Gastroesophageal sphincter (tissue), 4 donors: ENCODE measurements around the gene ASAP2. TPM values are rescaled to one million over a fixed set of nuclear protein-coding genes. Genes with fewer than 3 reads are reported as not detected.
"Not testable (repeated sequence)": the region's sequence is repeated elsewhere in the genome, so short reads cannot be mapped to it uniquely, and the experiment has no call there.

ENCODE experiments used
- ATAC-seq: fragments of 150-250 bp; one replicate; pipeline ENCODE4 v1.9.1; 2016; ENCODE audit warnings: mild to moderate bottlenecking, moderate library complexity
- H3K27ac ChIP-seq, 4 donors: fragments of 200-600 bp; sonication (generic) in 3 of 4; 1 replicate in 3 of 4; 2 replicates in 1 of 4; pipeline ENCODE4 v1.5.1; 2016 to 2019
- H3K27me3 ChIP-seq: fragments of 200-600 bp; sonication (generic); one replicate; pipeline ENCODE4 v1.5.1; 2019
- H3K36me3 ChIP-seq, 2 donors: fragments of 200-600 bp; sonication (generic); one replicate each; pipeline ENCODE4 v1.5.1; 2019; ENCODE audit warnings: control low read depth in 1 of 2
- H3K4me1 ChIP-seq, 3 donors: fragments of 200-600 bp; sonication (generic); 1 replicate in 2 of 3; 2 replicates in 1 of 3; pipeline ENCODE4 v1.5.1; 2016 to 2019; ENCODE audit warnings: control low read depth in 2 of 3
- H3K4me3 ChIP-seq, 2 donors: fragments of 200-600 bp; sonication (generic); one replicate each; pipeline ENCODE4 v1.5.1; 2019; ENCODE audit warnings: mild to moderate bottlenecking in 1 of 2, moderate library complexity in 1 of 2
- H3K9me3 ChIP-seq, 3 donors: fragments of 200-600 bp; sonication (generic); one replicate each; pipeline ENCODE4 v1.5.1; 2017 to 2019; ENCODE audit warnings: control low read depth in 2 of 3
- CTCF ChIP-seq, 4 experiments: fragments of 200-600 bp in 2 of 4; fragments of 450-650 bp in 2 of 4; sonication (generic) in 1 of 4; IDR thresholded peaks; one replicate each; pipeline ENCODE4 v1.5.1; 2017 to 2019; ENCODE audit warnings: antibody characterized with exemption in 4 of 4, mild to moderate bottlenecking in 2 of 4, moderate library complexity in 2 of 4
- EP300 ChIP-seq: sonication (generic); formaldehyde crosslinking; IDR thresholded peaks from one replicate; pipeline ENCODE4 v1.6.1; 2017; ENCODE audit warnings: antibody characterized with exemption, mild to moderate bottlenecking
- POLR2A ChIP-seq, 2 donors: fragments of 450-650 bp; IDR thresholded peaks; one replicate each; pipeline ENCODE4 v1.6.1; 2017; ENCODE audit warnings: antibody characterized with exemption in 2 of 2, mild to moderate bottlenecking in 2 of 2, moderate library complexity in 1 of 2
- POLR2AphosphoS5 ChIP-seq: sonication (generic); formaldehyde crosslinking; IDR thresholded peaks from one replicate; pipeline ENCODE4 v1.6.1; 2017; ENCODE audit warnings: antibody characterized with exemption
- WGBS, 2 donors: methylation state at CpG; one replicate each; pipeline ENCODE4 v1.1.5; 2018; ENCODE audit warnings: low coverage in 1 of 2; 5-methylcytosine and 5-hydroxymethylcytosine counted together
- total RNA-seq, 4 donors: library from RNA; depleted of rRNA; stranded (reverse); fragments of >200 nt; gene quantifications; one replicate each; pipeline ENCODE4 v1.1.0, GENCODE V29; 2016

The ASAP2 gene
- total RNA-seq, 4 donors from 2014 or later, result 18.3 to 31.4 (median 26.2) TPM

DNA sequence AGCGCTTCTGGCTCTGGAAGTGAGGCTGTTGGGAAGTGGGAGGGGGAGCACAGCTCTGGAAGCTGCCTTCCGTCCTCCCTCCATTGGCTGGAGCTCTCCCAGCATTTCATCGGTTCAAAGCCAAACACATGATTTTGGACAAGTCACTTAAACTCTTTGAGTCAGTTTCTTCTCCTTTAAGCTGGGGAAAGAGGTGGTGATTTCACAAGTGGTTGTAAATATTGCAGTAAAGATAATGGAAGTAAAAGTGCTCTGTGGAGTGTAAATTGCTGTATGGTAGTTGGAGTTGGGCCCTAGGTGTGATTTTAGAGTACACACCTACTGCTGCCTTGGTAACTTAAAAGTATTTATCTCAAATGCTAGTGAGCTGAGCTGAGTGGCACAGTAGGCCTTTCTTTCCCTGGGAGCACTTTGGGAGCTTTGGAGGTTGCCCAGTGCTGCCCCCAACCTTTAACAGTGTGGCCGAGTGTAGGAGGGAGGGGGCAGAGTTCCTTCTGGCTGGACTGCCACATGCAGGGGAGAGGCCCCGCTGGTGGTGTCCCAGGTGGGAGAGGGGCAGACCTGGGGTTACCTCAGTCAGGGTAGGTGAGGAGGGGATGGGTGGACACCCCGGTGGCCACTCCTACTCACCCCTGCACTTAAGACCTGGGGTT lies 54.7 kb downstream of the ASAP2 start:
- Histone ChIP-seq H3K27ac (peak overlapping the region; percentile 17 to 79 (median 70)), H3K36me3 (no peaks in the 10 kb centered on the region), H3K4me1 (peaks cover 3 to 89% (median 64%) of the 10 kb centered on the region in 3 donors), H3K9me3 (no peaks in the 10 kb centered on the region), H3K27me3 (no peaks in the 10 kb centered on the region), H3K4me3 (no peak overlapping the region)
- 37 to 53% methylated on average over 2 to 3 of the region's 6 CpGs for WGBS, 2 donors
- ATAC-seq, result peak; percentile 65
- no peak for TF ChIP-seq POLR2AphosphoS5
- TF ChIP-seq POLR2A (IDR thresholded peaks at IDR 0.05), result no peak
- no peak for TF ChIP-seq EP300
- no peak for TF ChIP-seq CTCF (IDR thresholded peaks at IDR 0.05)

GRCh38 chr2:9262671-9263171 lies 56.1 kb downstream of the ASAP2 start:
- WGBS, 2 donors, result 19 to 53% methylated on average over 5 to 10 of the region's 14 CpGs
- no peaks in the 10 kb centered on the region for H3K27me3 ChIP-seq
- H3K4me3 ChIP-seq, result no peak overlapping the region
- H3K9me3 ChIP-seq, result no peaks in the 10 kb centered on the region
- ATAC-seq, result no peak
- TF ChIP-seq POLR2AphosphoS5 (no peak), EP300 (no peak), POLR2A (IDR thresholded peaks at IDR 0.05) (no peak), CTCF (IDR thresholded peaks at IDR 0.05) (no peak)
- H3K27ac ChIP-seq, result peak overlapping the region in 3 of 4 donors; percentile 64 to 79 (median 70)
- H3K36me3 ChIP-seq, result no peaks in the 10 kb centered on the region
- H3K4me1 ChIP-seq, result peaks cover 3 to 82% (median 56%) of the 10 kb centered on the region in 3 donors

DNA sequence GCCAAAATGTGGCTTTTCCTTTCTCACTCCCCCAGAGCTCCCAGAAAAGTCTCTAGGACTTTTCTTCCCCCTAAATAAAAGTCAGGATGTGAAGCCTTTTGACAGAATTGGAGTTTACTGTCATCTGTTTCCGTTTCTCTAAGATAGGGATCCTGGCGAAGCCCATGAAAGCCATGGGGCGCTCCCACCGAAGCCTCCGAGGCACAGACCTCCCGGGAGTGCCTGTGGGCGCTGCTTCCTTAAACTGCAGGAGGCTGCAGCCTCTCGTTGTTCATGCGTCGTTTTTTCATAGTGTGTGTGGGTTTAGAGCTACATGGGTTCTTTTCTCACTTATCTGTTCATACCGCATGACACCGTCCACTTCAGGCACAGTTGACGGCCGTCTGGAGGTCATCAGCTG lies 56.8 kb downstream of the ASAP2 start:
- H3K9me3 ChIP-seq, result no peaks in the 10 kb centered on the region
- peak overlapping the region in 1 of 2 donors; percentile 4 for H3K4me3 ChIP-seq
- 24 to 57% methylated on average over 5 to 14 of the region's 14 CpGs for WGBS, 2 donors
- peaks cover 3 to 77% (median 50%) of the 10 kb centered on the region in 3 donors for H3K4me1 ChIP-seq
- H3K36me3 ChIP-seq, result no peaks in the 10 kb centered on the region
- peak overlapping the region in 3 of 4 donors; percentile 64 to 79 (median 70) for H3K27ac ChIP-seq
- TF ChIP-seq POLR2A (IDR thresholded peaks at IDR 0.05) (no peak), CTCF (IDR thresholded peaks at IDR 0.05) (no peak), EP300 (no peak), POLR2AphosphoS5 (no peak)
- ATAC-seq, result no peak
- H3K27me3 ChIP-seq, result no peaks in the 10 kb centered on the region

DNA sequence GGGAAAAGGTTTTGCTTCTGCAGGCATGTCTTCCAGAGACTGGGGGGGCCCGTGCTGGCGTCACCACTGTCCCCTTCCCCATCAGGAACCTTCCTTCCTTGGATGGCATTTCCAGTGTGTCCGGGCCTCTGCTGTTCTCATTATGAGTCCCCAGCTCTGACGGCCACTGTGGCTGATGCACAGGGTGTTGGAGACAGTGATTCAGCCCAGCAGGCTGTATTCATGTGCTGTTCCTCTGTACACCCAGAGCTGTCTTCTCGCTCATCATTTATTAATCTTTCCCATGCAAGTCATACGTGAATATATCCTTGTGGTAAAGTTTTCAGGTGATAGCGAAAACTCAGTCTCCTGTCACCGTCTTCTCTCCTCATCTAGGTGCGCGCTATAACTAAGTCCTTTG lies 57.7 kb downstream of the ASAP2 start:
- no peak for TF ChIP-seq POLR2A (IDR thresholded peaks at IDR 0.05)
- TF ChIP-seq POLR2AphosphoS5, result no peak
- no peak for TF ChIP-seq CTCF (IDR thresholded peaks at IDR 0.05)
- H3K36me3 ChIP-seq, result no peaks in the 10 kb centered on the region
- WGBS, 2 donors, result 76 to 77% methylated on average over 8 to 9 of the region's 10 CpGs
- H3K9me3 ChIP-seq, result no peaks in the 10 kb centered on the region
- no peak for ATAC-seq
- H3K4me3 ChIP-seq, result no peak overlapping the region
- H3K27me3 ChIP-seq, result no peaks in the 10 kb centered on the region
- peaks cover 3 to 77% (median 41%) of the 10 kb centered on the region in 3 donors for H3K4me1 ChIP-seq
- peak overlapping the region in 2 of 4 donors; percentile 64 to 79 for H3K27ac ChIP-seq

- no peak for ATAC-seq
- Histone ChIP-seq H3K27me3 (no peaks in the 10 kb centered on the region), H3K27ac (no peak overlapping the region), H3K4me1 (peaks cover 0 to 55% (median 21%) of the 10 kb centered on the region in 3 donors), H3K36me3 (no peaks in the 10 kb centered on the region), H3K9me3 (no peaks in the 10 kb centered on the region), H3K4me3 (no peak overlapping the region)
- 83 to 89% methylated on average over 4 to 5 of the region's 5 CpGs for WGBS, 2 donors
- TF ChIP-seq CTCF (IDR thresholded peaks at IDR 0.05) (no peak), EP300 (no peak), POLR2A (IDR thresholded peaks at IDR 0.05) (no peak), POLR2AphosphoS5 (no peak)
These were observed 60.1 kb downstream of the ASAP2 start for GRCh38 chr2:9266711-9267110.

GRCh38 chr2:9267286-9267685 lies 60.7 kb downstream of the ASAP2 start:
- not testable (repeated sequence) for H3K9me3 ChIP-seq, H3K36me3 ChIP-seq, ATAC-seq, H3K27ac ChIP-seq, H3K4me3 ChIP-seq, H3K27me3 ChIP-seq
- 100% methylated on average over 3 of the region's 3 CpGs for WGBS, 2 donors
- H3K4me1 ChIP-seq, result peaks cover 0 to 50% (median 18%) of the 10 kb centered on the region in 3 donors
